ENCODE measurements around the gene NUDT22.

The NUDT22 gene

DNA sequence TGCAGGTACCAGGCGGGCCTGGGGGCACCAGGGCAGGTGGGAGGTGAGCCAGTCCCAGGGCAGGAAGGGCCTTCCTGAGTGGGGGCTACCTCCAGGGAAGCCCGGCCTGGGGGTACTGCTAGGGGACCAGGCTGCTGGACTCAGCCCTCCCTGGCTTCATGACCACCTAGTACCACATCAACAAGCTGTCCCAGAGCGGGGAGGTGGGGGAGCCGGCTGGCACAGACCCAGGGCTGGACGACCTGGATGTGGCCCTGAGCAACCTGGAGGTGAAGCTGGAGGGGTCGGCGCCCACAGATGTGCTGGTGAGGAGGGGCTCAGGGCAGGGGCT lies 6.8 kb upstream of the NUDT22 start:
- Histone ChIP-seq H3K4me3 (ENCODE audit: low read length, poor library complexity, severe bottlenecking) (no peak overlapping the region), H3K79me2 (ENCODE audit: insufficient read depth, low read length) (peaks cover 1% of the 10 kb centered on the region; the same call in 1 of the 2 replicates), H3K27me3 (ENCODE audit: insufficient read depth, low read length, poor library complexity, severe bottlenecking) (no peaks in the 10 kb centered on the region), H3K9me2 (replicated peaks; ENCODE audit: low read depth, low read length) (no peaks in the 10 kb centered on the region), H2AFZ (ENCODE audit: low read length) (no peak overlapping the region), H3F3A (ENCODE audit: low read depth) (no peaks in the 10 kb centered on the region), H3K36me3 (ENCODE audit: insufficient read depth, low read length) (peaks cover 27% of the 10 kb centered on the region; the same call in 1 of the 2 replicates), H4K20me1 (ENCODE audit: insufficient read depth, low read length, poor library complexity, severe bottlenecking) (no peaks in the 10 kb centered on the region), H3K4me1 (ENCODE audit: insufficient read depth, low read length, poor library complexity, severe bottlenecking) (no peaks in the 10 kb centered on the region), H3K4me2 (ENCODE audit: low read depth, low read length, poor library complexity, severe bottlenecking) (no peak overlapping the region), H3K9ac (ENCODE audit: low read depth, low read length, poor library complexity, severe bottlenecking) (no peak overlapping the region), H3K9me3 (ENCODE audit: insufficient read depth, low read depth, low read length) (no peaks in the 10 kb centered on the region)
- no peak for TF ChIP-seq EZH2phosphoT487 (IDR thresholded peaks at IDR 0.05; ENCODE audit: borderline replicate concordance)
- TF ChIP-seq, protein P1, sequence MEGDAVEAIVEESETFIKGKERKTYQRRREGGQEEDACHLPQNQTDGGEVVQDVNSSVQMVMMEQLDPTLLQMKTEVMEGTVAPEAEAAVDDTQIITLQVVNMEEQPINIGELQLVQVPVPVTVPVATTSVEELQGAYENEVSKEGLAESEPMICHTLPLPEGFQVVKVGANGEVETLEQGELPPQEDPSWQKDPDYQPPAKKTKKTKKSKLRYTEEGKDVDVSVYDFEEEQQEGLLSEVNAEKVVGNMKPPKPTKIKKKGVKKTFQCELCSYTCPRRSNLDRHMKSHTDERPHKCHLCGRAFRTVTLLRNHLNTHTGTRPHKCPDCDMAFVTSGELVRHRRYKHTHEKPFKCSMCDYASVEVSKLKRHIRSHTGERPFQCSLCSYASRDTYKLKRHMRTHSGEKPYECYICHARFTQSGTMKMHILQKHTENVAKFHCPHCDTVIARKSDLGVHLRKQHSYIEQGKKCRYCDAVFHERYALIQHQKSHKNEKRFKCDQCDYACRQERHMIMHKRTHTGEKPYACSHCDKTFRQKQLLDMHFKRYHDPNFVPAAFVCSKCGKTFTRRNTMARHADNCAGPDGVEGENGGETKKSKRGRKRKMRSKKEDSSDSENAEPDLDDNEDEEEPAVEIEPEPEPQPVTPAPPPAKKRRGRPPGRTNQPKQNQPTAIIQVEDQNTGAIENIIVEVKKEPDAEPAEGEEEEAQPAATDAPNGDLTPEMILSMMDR (conservative IDR thresholded peaks at IDR 0.05; ENCODE audit: low read length) = no peak

DNA sequence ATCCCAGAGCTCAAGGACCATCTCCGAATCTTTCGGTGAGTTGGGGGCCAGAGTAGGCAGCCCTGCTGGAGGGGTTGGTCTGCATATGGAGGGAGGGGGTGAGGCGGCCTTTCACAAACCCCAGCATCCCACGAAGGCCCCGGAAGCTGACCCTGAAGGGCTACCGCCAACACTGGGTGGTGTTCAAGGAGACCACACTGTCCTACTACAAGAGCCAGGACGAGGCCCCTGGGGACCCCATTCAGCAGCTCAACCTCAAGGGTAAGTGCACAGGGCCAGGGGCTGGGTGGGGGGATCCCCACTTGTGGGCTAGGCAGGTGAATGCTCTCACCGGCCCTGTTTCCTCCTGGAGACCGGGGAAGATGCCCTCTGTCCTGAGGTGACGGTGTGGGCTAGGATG lies 6.3 kb upstream of the NUDT22 start:
- Histone ChIP-seq H3K4me1 (ENCODE audit: insufficient read depth, low read length, poor library complexity, severe bottlenecking) (peaks cover 1% of the 10 kb centered on the region), H3K36me3 (ENCODE audit: insufficient read depth, low read length) (peaks cover 27% of the 10 kb centered on the region; the same call in 1 of the 2 replicates), H4K20me1 (ENCODE audit: insufficient read depth, low read length, poor library complexity, severe bottlenecking) (peaks cover 2% of the 10 kb centered on the region), H3K9me3 (ENCODE audit: insufficient read depth, low read depth, low read length) (no peaks in the 10 kb centered on the region), H3K9ac (ENCODE audit: low read depth, low read length, poor library complexity, severe bottlenecking) (no peak overlapping the region), H3K79me2 (ENCODE audit: insufficient read depth, low read length) (peaks cover 5% of the 10 kb centered on the region; the same call in 1 of the 2 replicates), H2AFZ (ENCODE audit: low read length) (no peak overlapping the region), H3K27me3 (ENCODE audit: insufficient read depth, low read length, poor library complexity, severe bottlenecking) (no peaks in the 10 kb centered on the region), H3K9me2 (replicated peaks; ENCODE audit: low read depth, low read length) (no peaks in the 10 kb centered on the region), H3K4me2 (ENCODE audit: low read depth, low read length, poor library complexity, severe bottlenecking) (no peak overlapping the region), H3F3A (ENCODE audit: low read depth) (no peaks in the 10 kb centered on the region), H3K4me3 (ENCODE audit: low read length, poor library complexity, severe bottlenecking) (no peak overlapping the region)
- TF ChIP-seq, protein P1 (conservative IDR thresholded peaks at IDR 0.05; ENCODE audit: low read length) = no peak
- no peak for TF ChIP-seq EZH2phosphoT487 (IDR thresholded peaks at IDR 0.05; ENCODE audit: borderline replicate concordance)

DNA sequence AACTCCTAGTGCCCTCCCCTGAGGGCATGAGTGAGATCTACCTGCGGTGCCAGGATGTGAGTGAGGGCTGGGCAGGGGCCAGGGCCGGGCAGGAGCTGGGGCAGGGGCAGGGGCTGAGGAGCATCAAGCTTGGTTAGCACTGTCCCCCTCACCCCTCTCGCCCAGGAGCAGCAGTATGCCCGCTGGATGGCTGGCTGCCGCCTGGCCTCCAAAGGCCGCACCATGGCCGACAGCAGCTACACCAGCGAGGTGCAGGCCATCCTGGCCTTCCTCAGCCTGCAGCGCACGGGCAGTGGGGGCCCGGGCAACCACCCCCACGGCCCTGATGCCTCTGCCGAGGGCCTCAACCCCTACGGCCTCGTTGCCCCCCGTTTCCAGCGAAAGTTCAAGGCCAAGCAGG lies 5.8 kb upstream of the NUDT22 start:
- no peak for TF ChIP-seq EZH2phosphoT487 (IDR thresholded peaks at IDR 0.05; ENCODE audit: borderline replicate concordance)
- TF ChIP-seq, protein P1 (conservative IDR thresholded peaks at IDR 0.05; ENCODE audit: low read length) = no peak

More for the DNA sequence above, 5.8 kb upstream of the NUDT22 start:
- Histone ChIP-seq H2AFZ (ENCODE audit: low read length) (no peak overlapping the region), H4K20me1 (ENCODE audit: insufficient read depth, low read length, poor library complexity, severe bottlenecking) (peaks cover 7% of the 10 kb centered on the region), H3K27me3 (ENCODE audit: insufficient read depth, low read length, poor library complexity, severe bottlenecking) (no peaks in the 10 kb centered on the region), H3K4me3 (ENCODE audit: low read length, poor library complexity, severe bottlenecking) (no peak overlapping the region), H3F3A (ENCODE audit: low read depth) (no peaks in the 10 kb centered on the region), H3K4me2 (ENCODE audit: low read depth, low read length, poor library complexity, severe bottlenecking) (no peak overlapping the region), H3K9me3 (ENCODE audit: insufficient read depth, low read depth, low read length) (no peaks in the 10 kb centered on the region), H3K36me3 (ENCODE audit: insufficient read depth, low read length) (peaks cover 27% of the 10 kb centered on the region; the same call in 1 of the 2 replicates), H3K9me2 (replicated peaks; ENCODE audit: low read depth, low read length) (no peaks in the 10 kb centered on the region), H3K79me2 (ENCODE audit: insufficient read depth, low read length) (peaks cover 11% of the 10 kb centered on the region), H3K4me1 (ENCODE audit: insufficient read depth, low read length, poor library complexity, severe bottlenecking) (peaks cover 6% of the 10 kb centered on the region), H3K9ac (ENCODE audit: low read depth, low read length, poor library complexity, severe bottlenecking) (no peak overlapping the region)

All from Loucy (cell line).